AG09319 (cell line): ENCODE data around the gene ASB4.
"Not testable (repeated sequence)": the region's sequence is repeated elsewhere in the genome, so short reads cannot be mapped to it uniquely, and the experiment has no call there.

Source experiments
- DNase-seq: peaks from one replicate; pipeline ENCODE4 v3.0.0-alpha.2; 2010; ENCODE audit warnings: low read depth; ENCODE audit errors: extremely low read depth
- CTCF ChIP-seq: IDR thresholded peaks from 2 replicates; pipeline ENCODE4 v1.5.1; 2011; ENCODE audit warnings: low read depth, mild to moderate bottlenecking, inconsistent platforms, low read length, moderate library complexity

Gene ASB4

GRCh38 chr7:95454438-95455045, 31.2 kb upstream of the ASB4 start:
- no peak for DNase-seq

GRCh38 chr7:95457947-95458346, 27.8 kb upstream of the ASB4 start:
- TF ChIP-seq CTCF = no peak
- no peak for DNase-seq

More at GRCh38 chr7:95454438-95455045, 31.2 kb upstream of the ASB4 start:
- no peak for TF ChIP-seq CTCF

GRCh38 chr7:95460653-95461052, 25.1 kb upstream of the ASB4 start:
- DNase-seq = not testable (repeated sequence)

GRCh38 chr7:95467912-95468607, 17.7 kb upstream of the ASB4 start:
- TF ChIP-seq CTCF = no peak
- no peak for DNase-seq

- no peak for DNase-seq
- no peak for TF ChIP-seq CTCF
These were observed 16.6 kb upstream of the ASB4 start for GRCh38 chr7:95469187-95469586.

GRCh38 chr7:95469848-95470247, 15.9 kb upstream of the ASB4 start:
- no peak for DNase-seq
- TF ChIP-seq CTCF = no peak

GRCh38 chr7:95470452-95470851, 15.3 kb upstream of the ASB4 start:
- TF ChIP-seq CTCF = no peak
- no peak for DNase-seq

GRCh38 chr7:95471071-95471470, 14.7 kb upstream of the ASB4 start:
- no peak for DNase-seq
- no peak for TF ChIP-seq CTCF
